Activated CD4-positive, alpha-beta T cell treated with anti-CD3 and anti-CD28 coated beads, Interleukin-2, amount 50 U/mL, for 16 hours (primary cell): ENCODE measurements around the gene STIMATE.

Experiments
- DNase-seq: peaks from one replicate; pipeline ENCODE4 v3.0.0-alpha.2; 2020

STIMATE gene

GRCh38 chr3:52839268-52839575, 58.1 kb downstream of the STIMATE start:
- DNase-seq = no peak

GRCh38 chr3:52838561-52839267, 58.6 kb downstream of the STIMATE start:
- DNase-seq = peak; percentile 43

GRCh38 chr3:52836986-52837385, 60.4 kb downstream of the STIMATE start:
- no peak for DNase-seq

GRCh38 chr3:52836471-52836845, 60.9 kb downstream of the STIMATE start:
- DNase-seq = no peak

GRCh38 chr3:52835766-52836470, 61.4 kb downstream of the STIMATE start:
- no peak for DNase-seq

- no peak for DNase-seq
Observed at GRCh38 chr3:52834871-52835501, 62.4 kb downstream of the STIMATE start, which contains the start of gene MUSTN1. Gene MUSTN1, minus strand, starts transcription at chr3:52835019. Its CDS starts 71 bp downstream, at chr3:52834948.

- no peak for DNase-seq
Observed at GRCh38 chr3:52833202-52833601, 64.1 kb downstream of the STIMATE start.

GRCh38 chr3:52831500-52832301, 65.6 kb downstream of the STIMATE start:
- no peak for DNase-seq

GRCh38 chr3:52830535-52831258, 66.7 kb downstream of the STIMATE start, which contains the start of gene ITIH4:
Gene ITIH4, minus strand, starts transcription at chr3:52830672. Its CDS starts 30 bp downstream, at chr3:52830642.
- no peak for DNase-seq

- DNase-seq = no peak
Observed at GRCh38 chr3:52829906-52830463, 67.4 kb downstream of the STIMATE start.

GRCh38 chr3:52829482-52829881, 67.9 kb downstream of the STIMATE start:
- DNase-seq = no peak

- DNase-seq = no peak
Observed at GRCh38 chr3:52827866-52828376, 69.4 kb downstream of the STIMATE start.

GRCh38 chr3:52827441-52827840, 69.9 kb downstream of the STIMATE start:
- no peak for DNase-seq

- DNase-seq = no peak
Observed at GRCh38 chr3:52824037-52824436, 73.3 kb downstream of the STIMATE start.

- no peak for DNase-seq
Observed at GRCh38 chr3:52822363-52822762, 75.0 kb downstream of the STIMATE start.

- peak; percentile 23 for DNase-seq
Observed at GRCh38 chr3:52820736-52821135, 76.6 kb downstream of the STIMATE start.

- DNase-seq = no peak
Observed at GRCh38 chr3:52819936-52820335, 77.4 kb downstream of the STIMATE start.

GRCh38 chr3:52817860-52818259, 79.5 kb downstream of the STIMATE start:
- no peak for DNase-seq

- no peak for DNase-seq
Observed at GRCh38 chr3:52817221-52817620, 80.1 kb downstream of the STIMATE start.

- DNase-seq = no peak
Observed at GRCh38 chr3:52816654-52817053, 80.7 kb downstream of the STIMATE start.

- no peak for DNase-seq
Observed at GRCh38 chr3:52816199-52816598, 81.1 kb downstream of the STIMATE start.

GRCh38 chr3:52813810-52814209, 83.5 kb downstream of the STIMATE start:
- no peak for DNase-seq
